ENCODE results near the gene KRTAP10-1.

KRTAP10-1 gene

DNA sequence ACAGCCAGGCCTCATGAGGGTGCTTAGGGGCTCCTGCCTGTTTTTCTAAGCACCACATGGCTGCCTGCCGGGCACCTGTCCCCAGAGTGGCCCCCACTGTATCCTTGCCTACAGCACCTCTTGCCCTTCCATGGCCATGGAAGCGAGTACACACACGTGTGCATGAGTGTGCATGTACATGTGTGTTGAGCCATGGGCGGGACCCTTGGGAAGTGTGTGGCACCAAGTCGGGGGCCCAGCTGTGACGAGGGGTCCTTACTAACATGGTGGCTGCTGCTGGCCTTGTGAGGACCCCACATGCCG, 25.8 kb downstream of the KRTAP10-1 start:
- no peak for TF ChIP-seq CTCF (IDR thresholded peaks at IDR 0.05; ENCODE audit: control insufficient read depth, insufficient read depth, low read depth, low read length, missing control alignments)
- no peak for DNase-seq (ENCODE audit: low read depth)
- H3K4me3 ChIP-seq (ENCODE audit: control insufficient read depth, low read depth, low read length): no peak overlapping the region

GRCh38 chr21:44513389-44514217, 26.4 kb downstream of the KRTAP10-1 start:
- TF ChIP-seq CTCF (IDR thresholded peaks at IDR 0.05; ENCODE audit: control insufficient read depth, insufficient read depth, low read depth, low read length, missing control alignments): no peak
- no peak for DNase-seq (ENCODE audit: low read depth)
- H3K4me3 ChIP-seq (ENCODE audit: control insufficient read depth, low read depth, low read length): no peak overlapping the region

DNA sequence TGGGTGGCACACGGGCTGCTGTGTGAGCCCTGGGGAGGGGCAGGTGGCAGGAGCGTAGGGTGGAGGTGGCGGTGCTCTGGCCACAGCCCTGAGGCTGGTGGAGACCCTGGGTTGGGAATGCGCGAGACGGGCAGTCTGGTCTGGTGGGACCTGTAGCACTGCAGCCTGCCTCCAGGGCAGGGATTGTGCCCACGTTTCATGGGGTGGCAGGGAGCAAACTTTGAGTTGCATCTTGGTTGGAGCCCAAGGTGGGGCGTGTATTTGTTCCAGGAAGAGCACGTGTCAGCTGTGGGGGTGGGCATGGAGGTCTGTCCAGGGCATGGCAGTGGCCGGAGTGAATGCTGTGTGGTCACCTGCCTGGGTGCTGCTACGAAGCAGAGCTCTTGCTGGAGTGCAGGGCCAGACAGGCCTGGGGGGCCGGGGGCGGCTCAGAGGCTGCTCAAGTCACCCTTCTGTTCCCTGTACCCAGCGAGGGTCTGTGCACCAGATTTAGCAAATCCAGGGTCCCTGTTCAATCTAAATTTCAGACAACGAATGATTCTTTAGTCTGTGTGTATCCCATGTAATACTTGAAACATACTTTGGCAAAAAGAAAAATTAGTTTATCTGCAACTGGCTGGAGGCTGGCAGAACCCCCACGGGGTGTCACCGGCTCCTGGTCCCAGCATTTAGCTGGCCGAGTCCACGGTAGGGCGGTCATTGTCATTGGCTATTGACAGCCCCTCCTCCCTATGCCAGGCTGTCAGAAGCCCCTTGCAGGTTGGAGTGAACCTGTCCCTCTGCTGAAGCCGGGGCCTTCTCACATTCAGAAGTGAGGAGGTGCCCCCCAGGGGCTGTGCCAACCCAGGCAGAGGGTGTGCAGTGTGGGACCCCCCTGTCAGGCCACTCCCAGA, 27.3 kb downstream of the KRTAP10-1 start:
- no peak overlapping the region for H3K4me3 ChIP-seq (ENCODE audit: control insufficient read depth, low read depth, low read length)
- no peak for TF ChIP-seq CTCF (IDR thresholded peaks at IDR 0.05; ENCODE audit: control insufficient read depth, insufficient read depth, low read depth, low read length, missing control alignments)
- DNase-seq (ENCODE audit: low read depth): no peak

GRCh38 chr21:44511938-44512275, 28.1 kb downstream of the KRTAP10-1 start:
- no peak for TF ChIP-seq CTCF (IDR thresholded peaks at IDR 0.05; ENCODE audit: control insufficient read depth, insufficient read depth, low read depth, low read length, missing control alignments)
- no peak for DNase-seq (ENCODE audit: low read depth)
- H3K4me3 ChIP-seq (ENCODE audit: control insufficient read depth, low read depth, low read length): no peak overlapping the region

GRCh38 chr21:44511219-44511937, 28.6 kb downstream of the KRTAP10-1 start:
- H3K4me3 ChIP-seq (ENCODE audit: control insufficient read depth, low read depth, low read length): no peak overlapping the region
- DNase-seq (ENCODE audit: low read depth): no peak
- TF ChIP-seq CTCF (IDR thresholded peaks at IDR 0.05; ENCODE audit: control insufficient read depth, insufficient read depth, low read depth, low read length, missing control alignments): no peak

DNA sequence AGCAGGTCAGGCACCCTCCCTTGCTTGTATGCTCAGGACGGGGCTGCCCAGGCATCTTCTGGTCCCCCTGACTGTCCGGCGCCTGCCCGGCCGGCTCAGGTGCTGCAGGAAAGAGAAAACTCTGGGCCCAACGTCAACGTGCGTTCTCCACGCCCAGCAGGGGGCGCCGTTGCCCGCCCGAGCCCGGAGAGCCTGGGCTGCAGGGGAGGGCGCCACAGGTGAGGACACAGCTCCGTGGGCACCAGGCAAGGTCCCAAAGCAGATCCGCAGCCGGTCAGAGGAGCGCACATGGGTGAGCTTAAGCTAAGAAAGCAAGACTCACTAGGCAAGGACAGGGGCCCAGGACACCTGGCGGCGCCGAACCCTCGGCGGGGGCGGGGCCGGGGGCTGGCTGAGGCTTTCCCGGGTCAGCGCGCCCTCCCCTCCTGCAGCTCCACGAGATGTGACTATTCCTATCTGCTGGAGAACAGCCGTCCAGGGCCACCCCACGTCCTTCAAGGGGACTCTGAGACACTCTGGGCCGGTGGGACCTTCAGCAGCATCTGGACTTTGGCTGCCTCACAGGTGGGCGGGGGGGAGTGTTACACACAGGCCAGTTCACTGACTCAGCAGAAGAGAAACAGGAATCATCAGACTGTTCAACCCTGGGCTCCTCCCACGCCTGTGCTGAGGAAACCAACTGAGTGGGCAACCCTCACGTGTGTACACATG, 29.3 kb downstream of the KRTAP10-1 start:
- no peak for DNase-seq (ENCODE audit: low read depth)
- H3K4me3 ChIP-seq (ENCODE audit: control insufficient read depth, low read depth, low read length): no peak overlapping the region
- peak; percentile 82 for TF ChIP-seq CTCF (IDR thresholded peaks at IDR 0.05; ENCODE audit: control insufficient read depth, insufficient read depth, low read depth, low read length, missing control alignments)

Data from AG09309 (cell line).